HG02885 (cell line): Measurements from ENCODE around the gene TMEM158.

ENCODE experiments used
- ATAC-seq: cut with Tn5 transposase; IDR thresholded peaks from one replicate; pipeline ENCODE4 v1.9.1; 2021; ENCODE audit warnings: mild to moderate bottlenecking; ENCODE audit not compliant: unreplicated experiment, poor library complexity

Gene TMEM158

GRCh38 chr3:45178183-45179023 lies 47.7 kb downstream of the TMEM158 start:
- no peak for ATAC-seq

- no peak for ATAC-seq
Observed at GRCh38 chr3:45176912-45177311, 49.2 kb downstream of the TMEM158 start.
